GM21737 (cell line): ENCODE data around the gene AP3D1.
"Not testable (repeated sequence)": the region's sequence is repeated elsewhere in the genome, so short reads cannot be mapped to it uniquely, and the experiment has no call there.

Source experiments
- ATAC-seq: cut with Tn5 transposase; IDR thresholded peaks from one replicate; pipeline ENCODE4 v1.9.1; 2021; ENCODE audit warnings: mild to moderate bottlenecking, moderate library complexity; ENCODE audit not compliant: unreplicated experiment

AP3D1 gene

DNA sequence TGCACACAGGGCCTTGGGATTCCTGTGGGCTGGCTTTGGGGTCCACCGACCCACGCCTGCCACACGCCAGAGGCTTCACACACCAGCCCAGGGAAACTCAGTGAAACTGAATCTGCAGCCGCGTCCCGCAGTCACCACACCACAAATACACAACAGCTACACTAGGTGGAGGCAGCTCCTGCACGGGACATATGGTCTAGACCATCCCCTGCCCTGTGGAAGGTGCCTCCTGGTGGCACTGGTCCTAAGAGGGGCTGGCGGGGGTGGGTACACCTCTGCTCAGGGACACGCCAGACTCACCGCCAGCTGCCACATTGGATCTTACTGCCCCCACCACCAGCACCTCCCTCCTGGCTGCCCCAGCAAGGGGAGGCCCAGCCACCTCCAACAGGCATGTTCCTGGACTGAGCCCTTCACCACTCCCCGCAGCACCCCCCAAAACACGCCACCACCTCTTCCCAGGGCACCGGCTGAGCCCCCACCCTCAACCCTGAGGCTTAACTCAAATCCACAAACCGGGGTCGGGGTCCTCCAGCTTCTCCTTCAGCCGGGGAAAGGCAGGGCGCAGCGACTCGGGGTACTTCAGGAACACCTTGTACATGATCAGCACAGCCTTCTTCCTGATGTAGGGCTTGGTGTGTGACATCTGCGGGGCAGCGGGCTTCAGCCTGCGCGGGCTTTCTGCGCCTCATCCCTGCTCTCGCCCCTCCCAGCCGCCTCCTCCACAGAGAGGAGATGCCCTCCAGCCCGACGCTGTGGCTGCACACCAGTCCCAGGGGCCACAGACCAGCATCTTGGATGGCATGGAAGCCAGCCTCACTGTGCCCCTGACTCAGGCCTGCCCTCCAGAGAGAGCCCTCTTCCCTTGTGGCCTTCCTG, 21.2 kb downstream of the AP3D1 start:
- no peak for ATAC-seq

DNA sequence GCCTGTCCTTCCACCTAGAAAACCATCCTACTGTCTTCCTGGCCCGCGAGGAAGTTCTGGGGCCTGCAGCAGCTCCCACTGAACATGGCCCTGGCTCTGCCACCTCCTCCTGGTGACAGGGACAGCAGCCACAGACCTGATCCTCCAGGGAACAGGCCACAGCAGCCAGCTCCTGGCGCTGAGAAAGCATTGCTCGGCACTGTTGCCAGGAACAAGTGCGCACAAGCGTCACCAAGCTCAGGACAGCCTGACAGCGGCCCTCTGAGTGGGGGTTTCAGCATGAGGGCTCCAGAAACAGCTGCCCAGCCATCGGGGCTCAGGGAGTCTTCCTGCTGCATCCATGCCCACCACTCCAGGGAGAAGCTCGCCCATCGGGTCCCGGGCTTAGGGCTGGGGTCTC, 21.9 kb downstream of the AP3D1 start:
- ATAC-seq = no peak

DNA sequence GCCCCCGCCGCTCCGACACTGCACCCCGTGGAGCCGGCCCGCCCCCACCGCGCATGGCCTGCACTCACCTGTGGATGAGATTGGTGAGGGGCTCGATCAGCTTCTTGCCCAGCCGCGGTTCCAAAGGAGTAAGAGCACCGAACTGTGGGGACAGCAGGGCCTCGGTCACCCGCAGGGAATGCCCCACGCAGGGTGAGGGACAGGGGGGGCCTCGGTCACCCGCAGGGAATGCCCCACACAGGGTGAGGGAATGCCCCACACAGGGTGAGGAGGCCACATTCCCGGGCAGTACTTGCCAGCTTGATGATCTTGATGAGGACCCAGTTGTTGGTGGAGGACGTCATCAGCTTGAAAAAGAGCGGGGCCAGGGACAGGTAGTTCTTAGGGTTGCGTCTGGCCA, 22.3 kb downstream of the AP3D1 start:
- no peak for ATAC-seq

DNA sequence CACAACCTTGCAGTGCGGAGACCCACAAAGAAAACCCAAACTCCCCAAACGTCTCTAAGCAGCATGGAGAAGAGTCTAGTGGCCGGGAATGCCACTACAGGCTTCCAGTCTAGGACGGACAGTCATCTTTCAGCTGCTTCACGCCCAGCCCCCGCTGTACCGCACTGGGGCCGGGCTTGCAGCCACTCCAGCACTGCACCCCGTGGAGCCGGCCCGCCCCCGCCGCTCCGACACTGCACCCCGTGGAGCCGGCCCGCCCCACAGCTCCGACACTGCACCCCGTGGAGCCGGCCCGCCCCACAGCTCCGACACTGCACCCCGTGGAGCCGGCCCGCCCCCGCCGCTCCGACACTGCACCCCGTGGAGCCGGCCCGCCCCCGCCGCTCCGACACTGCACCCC, 23.1 kb downstream of the AP3D1 start:
- not testable (repeated sequence) for ATAC-seq

DNA sequence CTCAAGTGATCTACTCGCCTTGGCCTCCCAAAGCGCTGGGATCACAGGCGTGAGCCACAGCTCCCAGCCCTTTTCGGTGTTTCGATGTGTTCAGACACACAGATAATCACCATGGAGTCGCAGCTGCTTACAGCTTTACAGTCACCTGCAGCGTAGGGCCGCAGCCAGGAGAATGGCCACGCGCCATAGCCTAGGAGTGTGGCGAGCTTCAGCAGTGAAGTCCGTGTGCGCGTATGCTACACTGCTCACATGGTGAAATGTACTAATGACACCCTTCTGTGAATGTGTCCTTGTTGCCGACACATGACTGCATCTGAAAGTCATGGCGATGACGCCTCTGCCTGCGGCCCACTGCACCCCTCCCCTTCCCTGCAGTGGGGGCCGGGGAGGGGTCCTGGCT, 23.6 kb downstream of the AP3D1 start:
- ATAC-seq = no peak

DNA sequence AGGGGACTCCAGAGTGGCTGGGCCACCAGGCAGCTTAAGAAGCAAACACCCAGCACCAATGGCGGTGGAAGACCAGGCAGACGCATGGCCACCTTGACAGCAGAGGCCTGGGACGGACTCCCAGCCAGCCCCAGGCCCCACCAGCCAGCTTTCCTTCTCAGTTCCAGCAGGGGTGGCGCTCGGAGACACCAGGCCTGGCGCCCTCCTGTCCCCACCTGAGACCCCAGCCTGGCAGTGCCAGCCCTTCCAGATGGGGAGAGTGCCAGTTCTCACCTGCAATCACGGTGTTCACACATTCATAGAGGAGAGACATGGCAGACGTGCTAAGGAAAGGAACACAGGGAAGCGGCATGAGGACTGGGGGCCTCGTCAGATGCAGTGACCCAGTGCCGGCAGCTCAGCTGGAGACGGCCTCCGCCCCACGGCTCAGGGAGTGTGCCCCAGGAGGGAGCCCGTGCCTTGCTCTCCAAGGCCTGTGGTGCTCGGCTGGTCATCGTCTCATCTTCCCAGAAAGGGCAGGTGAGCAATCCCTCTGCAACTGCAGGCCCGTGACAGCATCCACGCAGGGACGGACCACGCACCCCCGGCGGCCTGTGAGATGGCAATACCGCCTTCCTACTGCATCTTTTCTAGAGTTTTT, 24.4 kb downstream of the AP3D1 start:
- ATAC-seq = no peak

DNA sequence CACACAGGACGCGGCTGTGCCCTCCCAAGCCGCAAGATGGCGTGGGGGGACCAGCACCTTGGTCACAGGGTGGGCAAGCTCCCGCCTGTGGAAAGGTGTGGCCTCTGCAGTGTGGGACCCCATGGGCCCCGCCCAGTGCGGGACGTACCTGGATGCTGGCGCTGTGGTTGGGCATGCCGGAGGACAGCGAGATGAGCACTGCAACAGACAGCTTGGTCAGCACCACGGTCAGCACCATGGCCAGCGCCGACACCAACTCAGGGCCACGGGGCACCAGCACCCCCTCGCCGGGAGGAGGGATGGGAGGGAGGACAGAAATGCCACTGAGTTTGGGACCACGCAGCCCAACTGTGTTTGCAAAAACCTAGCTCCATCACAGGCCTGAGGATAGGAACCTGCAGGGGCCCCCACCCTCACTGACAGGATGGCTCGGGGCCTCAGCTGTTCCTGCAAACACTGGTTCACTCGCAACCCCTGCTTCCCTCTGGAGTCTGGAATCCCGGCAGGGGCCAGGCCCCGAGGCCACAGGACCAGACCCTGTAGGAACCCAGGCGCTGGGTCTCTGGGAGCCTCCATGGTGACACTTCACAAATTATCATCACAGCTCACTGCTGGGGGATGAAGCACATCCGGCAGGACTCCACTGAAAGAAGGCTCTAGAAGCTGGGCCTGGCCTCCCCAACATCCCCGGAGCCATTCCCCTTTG, 27.5 kb downstream of the AP3D1 start:
- ATAC-seq = no peak

DNA sequence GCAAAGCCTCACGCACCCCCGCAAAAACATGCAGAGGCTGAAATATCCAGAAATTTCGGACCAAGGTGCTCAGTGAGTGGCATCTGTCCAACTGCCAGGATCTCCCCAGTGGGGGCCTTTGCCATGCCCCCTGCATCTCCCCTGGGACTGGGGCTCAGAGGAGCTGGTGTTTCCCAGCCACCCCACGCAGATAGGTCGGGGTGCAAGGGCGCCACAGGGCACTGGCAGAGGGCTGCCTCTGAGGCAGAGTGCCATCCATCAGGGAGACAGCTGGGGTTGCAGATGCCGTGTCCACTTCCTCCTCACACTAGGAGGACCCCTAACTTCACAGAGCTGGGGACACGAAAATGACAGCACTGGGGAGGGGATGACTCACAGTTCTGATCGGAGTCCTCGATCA, 28.4 kb downstream of the AP3D1 start:
- no peak for ATAC-seq

DNA sequence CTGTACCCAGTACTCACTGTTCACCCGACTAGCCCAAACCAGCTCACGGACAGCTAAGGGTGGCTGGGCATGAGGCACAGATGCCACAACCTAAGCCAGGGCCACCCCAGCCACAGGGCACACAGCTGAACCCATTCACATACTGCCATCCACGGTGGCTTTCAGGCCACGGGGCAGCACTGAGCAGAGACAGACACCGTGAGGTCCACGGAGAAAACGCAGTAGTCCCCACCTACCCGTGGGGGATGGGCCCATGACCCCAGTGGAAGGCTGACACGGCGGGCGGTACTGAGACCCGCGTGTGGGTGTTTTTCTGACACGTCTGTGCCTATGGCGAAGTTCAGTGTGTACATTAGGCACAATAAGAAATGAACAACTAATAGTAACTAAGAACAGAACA, 29.1 kb downstream of the AP3D1 start:
- ATAC-seq = no peak

DNA sequence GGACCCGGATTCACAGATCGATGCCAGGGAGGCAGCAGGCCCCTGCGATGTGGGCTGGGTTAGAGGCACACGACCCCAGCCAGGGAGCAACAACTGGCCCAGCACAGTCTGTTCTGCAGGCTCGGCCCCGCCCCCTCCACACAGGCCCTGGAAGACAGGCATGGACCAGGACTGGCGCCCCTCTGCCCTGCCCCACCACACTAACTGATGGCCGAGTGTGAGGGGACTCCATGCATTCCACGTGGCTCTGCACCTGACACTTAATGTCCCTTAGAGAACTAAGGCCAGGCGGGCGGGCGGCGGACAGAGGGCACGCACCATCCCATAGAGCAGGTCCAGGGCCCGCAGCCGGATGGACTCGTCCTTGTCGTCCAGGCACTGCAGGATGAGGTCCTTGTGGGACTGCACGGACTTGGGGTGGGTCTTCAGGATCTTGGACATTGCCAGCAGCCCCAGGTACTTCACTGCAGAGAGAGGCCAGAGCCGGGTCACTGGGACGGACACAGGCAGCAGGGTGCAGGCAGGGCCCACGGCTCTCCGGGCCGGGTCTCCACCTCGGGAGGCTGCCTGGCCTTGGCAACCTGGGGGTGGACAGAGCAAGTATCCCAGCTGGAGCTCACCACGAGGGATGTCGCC, 29.8 kb downstream of the AP3D1 start:
- ATAC-seq = no peak

DNA sequence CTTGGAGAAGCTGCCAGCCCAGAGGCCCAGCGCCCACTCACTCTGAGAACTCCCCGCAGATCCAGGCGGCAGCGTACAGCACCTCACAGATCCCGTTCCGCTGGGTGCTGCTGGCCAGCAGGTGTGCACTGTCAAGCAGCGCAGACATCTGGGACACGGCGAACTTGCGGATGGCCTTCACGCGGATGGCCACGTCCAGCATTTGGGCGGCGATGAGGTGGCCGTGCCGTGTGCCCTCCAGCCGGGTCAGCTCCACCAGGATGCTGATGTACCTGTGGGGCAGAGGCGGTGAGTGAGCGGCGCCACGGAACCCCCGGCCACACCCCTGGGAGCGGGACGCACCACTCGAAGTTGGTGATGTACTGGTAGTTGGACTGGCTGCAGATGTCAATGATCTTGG, 30.5 kb downstream of the AP3D1 start:
- no peak for ATAC-seq

DNA sequence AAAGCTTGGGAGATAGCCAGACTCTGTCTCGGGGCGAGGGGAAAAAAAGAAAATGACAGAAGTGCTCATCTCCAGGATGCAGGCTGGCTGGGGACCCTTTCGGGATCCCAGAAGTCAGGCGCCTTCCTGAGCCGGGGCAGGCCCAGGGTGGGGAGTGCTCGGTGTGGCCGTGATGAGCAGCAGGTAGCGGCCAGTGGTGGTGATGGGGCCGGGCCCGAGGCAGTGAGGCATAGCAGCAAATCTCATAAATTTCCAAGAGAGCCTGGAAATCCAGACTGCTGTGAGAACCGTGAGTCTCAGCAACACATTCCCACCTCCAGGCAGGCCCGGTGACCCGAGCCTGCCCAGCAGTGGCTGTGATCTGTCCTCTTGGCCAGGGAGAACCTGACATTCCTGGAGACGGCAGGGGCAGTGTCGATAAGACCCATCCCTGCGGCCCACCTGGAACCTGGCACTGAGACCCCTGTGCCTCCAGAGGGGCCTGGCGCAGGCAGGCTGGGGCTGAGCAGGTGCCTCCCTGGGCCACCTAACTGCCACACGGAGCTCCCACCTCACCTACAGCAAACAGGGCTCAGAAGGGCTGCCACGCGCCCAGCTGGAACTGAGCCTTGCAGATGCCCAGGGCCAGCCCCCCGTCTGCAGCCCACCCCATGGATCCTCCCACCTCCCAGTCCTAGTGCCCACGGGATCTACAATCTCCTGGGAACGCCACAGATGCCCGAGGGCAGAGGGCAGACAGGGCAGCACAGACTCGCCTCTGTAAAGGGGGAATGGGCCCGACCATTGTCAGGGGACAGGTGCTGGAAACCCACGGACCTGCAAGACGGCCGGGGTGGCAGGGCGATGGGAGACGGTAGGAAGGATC, 31.2 kb downstream of the AP3D1 start:
- ATAC-seq = no peak

DNA sequence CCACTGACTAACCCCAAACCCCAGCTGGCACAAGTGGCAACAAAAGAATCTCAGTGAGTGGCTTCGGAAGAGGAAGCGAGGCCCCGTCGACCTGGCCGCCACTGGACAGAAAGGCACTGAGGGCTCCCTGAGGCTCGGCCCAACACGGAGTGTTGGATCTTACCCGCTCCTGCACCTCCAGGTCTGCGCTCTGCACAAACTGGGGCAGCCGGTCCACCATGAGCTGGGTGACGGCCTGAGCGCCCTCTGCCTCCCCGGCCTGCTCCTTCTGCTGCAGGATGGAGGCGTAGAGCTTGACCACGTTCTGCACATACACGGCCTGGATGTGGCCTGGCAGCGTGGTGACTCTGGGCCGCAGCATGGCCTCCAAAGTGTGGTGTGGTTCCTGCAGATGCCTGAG, 32.9 kb downstream of the AP3D1 start:
- ATAC-seq = no peak

DNA sequence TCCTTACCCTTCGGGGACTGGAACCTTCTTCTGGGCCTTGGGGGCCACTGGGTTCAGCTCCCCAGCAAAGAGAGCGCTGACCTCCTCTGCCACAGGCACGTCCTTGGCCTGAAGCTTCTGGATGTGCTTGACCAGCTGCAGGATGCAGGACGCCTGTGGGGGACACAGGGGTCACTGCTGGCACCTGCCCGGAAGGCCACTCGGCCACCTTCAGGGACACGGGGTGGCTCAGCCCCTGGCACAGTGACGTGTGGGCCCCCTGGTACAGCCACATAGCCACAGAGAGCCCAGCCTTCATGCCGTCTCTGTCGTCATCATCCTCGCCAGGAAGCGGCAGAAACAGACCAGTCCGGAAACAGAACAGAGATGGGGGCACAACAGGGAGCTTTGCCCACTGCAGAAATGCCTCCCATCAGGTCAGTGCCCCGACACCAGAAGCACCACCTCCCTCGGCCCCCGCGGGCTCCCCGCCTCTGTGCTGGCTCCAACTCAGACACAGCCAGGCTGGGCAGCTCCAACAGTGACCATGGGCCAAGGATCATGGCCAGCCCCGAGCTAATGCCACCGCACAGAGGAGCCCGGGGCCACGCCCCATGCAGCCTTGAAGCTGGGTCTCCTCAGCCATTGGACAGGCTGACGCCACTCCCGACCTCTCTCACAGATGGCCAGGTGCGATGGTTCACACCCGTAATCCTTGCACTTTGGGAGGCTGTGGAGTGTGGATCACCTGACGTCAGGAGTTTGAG, 34.0 kb downstream of the AP3D1 start:
- no peak for ATAC-seq

DNA sequence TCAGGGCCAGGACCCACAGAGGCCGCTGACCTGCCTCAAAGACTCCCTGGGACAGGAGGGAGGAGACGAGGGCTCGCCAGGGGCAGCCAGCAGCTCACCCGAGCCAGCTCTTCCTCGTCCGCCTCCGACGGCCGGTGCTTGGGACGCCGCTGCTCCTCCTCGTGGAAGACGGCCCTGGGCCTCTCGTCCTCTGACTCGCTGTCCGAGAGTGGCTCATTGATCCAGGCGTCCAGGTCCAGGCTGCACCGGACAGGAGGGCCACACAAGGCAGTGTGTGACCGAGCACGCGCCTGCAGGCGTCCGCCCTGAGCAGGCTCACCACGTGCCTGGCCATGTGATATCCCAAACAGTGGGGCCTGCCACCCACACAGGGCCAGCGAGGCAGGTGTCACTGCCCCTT, 34.9 kb downstream of the AP3D1 start:
- no peak for ATAC-seq

DNA sequence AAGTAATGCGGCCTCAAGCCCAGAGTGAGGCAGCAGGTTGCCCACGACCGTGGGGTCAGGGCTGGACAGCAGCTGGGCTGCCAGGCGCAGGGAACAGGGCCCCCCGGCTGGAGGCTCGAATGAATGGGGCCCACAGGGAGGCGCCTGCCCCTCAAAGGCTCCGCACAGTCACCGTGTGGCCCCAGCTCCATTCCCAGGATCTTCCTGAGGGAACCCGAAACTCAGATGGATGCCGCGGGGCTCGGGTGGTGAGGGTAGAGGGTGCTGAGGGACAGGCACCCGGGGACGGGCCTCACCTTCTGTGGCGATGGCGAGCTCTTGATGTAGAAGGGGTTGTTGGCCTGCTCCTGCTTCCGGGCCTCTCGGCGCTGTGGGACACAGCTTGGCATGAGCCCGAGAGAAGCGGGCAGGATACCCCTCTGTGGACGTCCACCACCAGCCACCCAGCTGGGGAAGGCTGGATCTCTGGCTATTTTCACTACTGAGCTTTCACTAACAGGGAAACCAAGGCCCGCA, 35.4 kb downstream of the AP3D1 start:
- no peak for ATAC-seq

DNA sequence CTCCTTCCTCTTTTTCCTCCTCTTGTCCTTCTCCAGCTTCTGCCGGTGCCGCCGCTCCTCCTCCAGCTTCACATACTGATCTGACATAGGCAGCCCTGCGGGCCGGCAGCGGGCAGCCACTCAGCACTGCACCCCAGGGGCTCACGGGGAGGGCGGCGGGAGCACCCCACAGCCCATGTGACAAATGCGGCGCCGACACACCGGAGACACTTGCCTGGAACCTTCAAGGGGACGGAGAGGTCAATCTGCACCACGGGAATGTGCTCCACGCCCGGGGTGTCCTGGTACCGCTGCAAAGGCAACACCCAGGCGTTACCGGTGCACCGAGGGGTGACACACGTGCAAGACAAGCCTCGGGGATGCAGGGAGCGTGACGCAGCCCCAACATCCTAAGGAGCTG, 36.0 kb downstream of the AP3D1 start:
- ATAC-seq = no peak

DNA sequence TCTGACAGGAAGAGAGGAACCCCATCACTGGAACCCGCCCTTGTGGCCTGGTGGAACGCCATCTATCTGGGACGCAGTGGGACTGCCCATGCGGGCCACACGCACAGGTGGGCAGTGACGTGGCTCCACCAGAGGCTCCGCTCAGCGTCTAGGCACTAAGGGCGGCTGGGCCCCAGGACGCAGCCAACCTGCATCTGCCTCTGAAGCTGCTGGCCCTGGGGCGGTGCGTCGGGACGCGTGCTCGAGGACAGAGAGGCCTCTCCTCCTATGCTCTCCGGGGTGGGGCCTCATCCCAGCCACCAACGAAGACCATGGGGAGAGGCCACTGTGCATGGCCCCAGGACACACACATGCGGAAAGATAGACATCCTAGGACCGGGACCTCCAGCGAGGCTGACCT, 36.5 kb downstream of the AP3D1 start:
- no peak for ATAC-seq

DNA sequence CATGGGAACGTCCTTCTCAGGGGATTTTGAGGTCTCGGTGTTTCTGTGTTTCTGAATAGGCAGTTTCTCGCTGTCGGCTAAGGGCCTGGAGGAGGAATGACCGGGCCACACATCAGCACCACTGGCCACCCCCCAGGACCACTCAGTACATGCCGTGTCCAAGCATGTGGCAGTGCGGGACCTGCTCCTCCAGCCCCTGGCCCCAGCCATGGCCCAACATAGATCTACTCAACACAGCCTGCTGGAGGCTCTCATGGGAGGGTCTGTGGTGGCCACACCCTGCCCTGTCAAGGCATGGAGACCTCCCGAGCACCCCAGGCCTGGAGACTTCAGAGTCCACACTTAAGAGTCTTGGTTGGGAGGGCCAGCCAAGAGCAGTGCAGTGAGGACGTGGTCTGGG, 37.1 kb downstream of the AP3D1 start:
- ATAC-seq = no peak
